MM.1S (cell line): ENCODE results near the gene HOXB2.

Experiments used
- CTCF ChIP-seq: fragments of 300-600 bp; sonication (generic); IDR thresholded peaks from 2 replicates; pipeline ENCODE4 v1.5.1; 2016; ENCODE audit warnings: antibody characterized with exemption, low read length, mixed read lengths
- EZH2phosphoT487 ChIP-seq: fragments of 300-600 bp; sonication (generic); IDR thresholded peaks from 2 replicates; pipeline ENCODE4 v1.6.1; 2018; ENCODE audit warnings: antibody characterized with exemption, low read length

DNA sequence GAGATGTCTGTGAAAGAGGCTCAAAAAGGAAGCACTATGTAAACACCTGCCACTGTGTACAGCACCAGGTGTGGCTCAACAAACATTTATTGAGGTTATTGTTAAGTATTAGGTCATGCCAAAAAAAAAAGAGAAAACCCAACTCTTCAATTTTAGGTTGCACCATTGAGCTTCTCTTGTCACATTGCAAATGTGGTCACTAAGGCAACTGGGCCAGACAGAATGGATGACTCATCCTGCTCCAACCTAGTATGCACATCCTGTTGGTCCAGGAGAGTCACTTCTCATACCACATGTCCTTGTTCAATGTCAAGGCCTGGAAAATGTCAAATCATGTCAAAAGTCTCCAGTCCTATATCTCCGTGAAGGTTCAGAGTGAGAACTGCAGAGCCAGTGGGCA lies 39.1 kb downstream of the HOXB2 start:
- TF ChIP-seq EZH2phosphoT487 = no peak
- TF ChIP-seq CTCF = no peak
